Left renal pelvis (tissue), 4 donors: ENCODE measurements around the gene PTPN6. TPM values are rescaled to one million over a fixed set of nuclear protein-coding genes. Genes with fewer than 3 reads are reported as not detected.

Experiments used
- DNase-seq, 4 donors: peaks; one replicate each; pipeline ENCODE4 v3.0.0-alpha.2; 2013; ENCODE audit warnings: low read depth in 4 of 4, low spot score in 3 of 4
- polyA plus RNA-seq, 4 donors: library from polyadenylated mRNA; unstranded; fragments of 120-200 nt; gene quantifications; one replicate each; pipeline ENCODE4 v1.2.1, GENCODE V29; 2013; ENCODE audit not compliant: insufficient read length in 4 of 4

The PTPN6 gene
- polyA plus RNA-seq, 4 donors: 10.3 to 26.7 (median 18.8) TPM

GRCh38 chr12:6921996-6922946, 28.9 kb upstream of the PTPN6 start:
- DNase-seq: no peak

- no peak for DNase-seq
Measured at GRCh38 chr12:6923003-6923732, 28.0 kb upstream of the PTPN6 start.

DNA sequence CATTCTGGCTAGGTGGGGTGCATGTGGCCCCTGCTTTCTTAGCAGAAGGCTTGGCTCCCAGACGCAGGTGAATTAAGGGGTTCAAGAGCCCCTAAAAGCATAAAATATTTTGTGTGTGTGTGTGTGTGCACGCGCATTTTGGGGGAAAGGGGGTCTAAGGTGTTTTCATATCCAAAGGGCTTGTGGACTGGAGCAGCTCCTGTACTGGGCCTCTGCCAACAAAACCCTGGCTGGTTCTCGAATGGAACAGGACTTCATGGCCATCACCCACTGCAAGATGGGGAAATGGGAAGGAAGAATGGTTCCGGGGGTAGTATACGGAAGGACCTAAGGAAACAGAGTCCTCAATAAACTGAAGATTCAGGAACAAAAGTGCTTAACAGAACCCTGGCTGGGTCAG, 27.3 kb upstream of the PTPN6 start:
- no peak for DNase-seq

GRCh38 chr12:6925239-6925539, 26.0 kb upstream of the PTPN6 start:
- DNase-seq: no peak

- no peak for DNase-seq
Measured at GRCh38 chr12:6925540-6926279, 25.4 kb upstream of the PTPN6 start.

GRCh38 chr12:6927379-6928021, 23.7 kb upstream of the PTPN6 start, which contains the start of gene ATN1:
ATN1 (plus strand) TSS chr12:6927959; CDS start chr12:6934002, 6,043 bp downstream.
- peak in 3 of 4 donors; percentile 83 to 88 (median 83) for DNase-seq

DNA sequence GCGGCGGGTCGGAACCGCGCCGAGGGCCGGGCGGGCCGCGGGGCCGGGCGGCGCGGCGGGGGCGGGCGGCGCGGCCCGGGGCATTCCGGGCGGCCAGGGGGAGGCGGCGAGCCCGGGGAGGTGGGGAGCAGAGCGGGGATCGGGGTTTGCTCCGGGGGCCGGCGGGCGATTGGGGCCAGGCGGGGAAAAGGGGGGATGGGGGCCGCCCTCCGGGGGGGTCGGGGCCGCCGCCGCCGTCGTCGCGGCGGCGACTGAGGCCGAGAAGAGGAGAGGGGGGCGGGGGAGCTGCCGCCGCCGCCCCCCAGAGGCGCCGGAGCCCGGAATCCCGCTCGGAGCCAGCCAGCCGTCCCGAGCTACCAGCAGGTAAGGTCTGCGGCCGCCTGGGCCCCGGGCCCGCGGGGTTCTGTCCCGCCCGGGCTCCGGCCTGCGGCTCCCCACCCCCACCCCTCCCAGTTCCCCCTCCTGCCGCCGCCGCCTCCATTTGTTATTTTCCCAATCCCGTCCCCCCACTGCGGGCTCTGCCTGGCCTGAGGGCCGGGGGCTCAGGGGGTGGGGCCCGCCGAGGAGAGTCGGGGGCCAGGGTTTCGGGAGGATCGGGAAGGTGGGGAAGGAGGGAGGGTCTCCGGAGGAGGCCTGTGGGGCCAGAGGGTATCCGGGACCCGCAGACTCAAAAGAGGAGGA, 23.0 kb upstream of the PTPN6 start:
- DNase-seq: no peak

DNA sequence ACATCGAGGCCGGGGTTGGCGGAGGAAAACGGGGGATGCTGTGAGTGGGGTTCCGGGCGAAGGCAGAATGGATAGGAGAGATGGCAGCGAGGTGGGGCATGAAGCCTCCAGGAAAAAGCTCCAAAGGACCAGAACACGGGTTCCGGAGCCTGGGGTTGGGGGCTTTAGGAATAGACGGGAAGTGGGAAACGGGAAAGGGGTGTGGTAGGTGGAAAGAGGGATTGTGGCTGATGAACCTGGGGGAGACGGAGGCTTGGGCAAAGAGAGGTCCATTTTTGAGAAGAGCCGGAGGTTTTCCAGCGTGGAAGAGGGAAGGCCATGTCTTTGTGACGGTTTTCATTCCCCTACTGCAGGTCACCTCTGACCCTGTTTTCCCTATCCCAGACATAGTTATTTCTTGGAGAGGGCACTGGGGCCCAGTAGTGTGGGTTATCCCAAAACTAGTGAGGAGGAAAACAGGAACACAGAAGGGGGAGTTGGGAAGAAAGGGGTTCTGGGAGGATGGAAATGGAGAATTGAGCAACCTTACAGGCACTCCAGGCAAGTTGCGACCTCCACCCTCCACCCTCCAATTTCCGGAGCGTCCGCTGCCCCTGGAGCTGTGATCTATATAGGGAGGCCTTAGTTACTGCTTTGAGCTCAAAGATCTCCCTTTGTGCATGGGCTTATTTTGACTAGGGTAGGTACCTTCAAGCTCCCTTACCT, 22.3 kb upstream of the PTPN6 start:
- no peak for DNase-seq

- no peak for DNase-seq
Measured at GRCh38 chr12:6929466-6930452, 21.4 kb upstream of the PTPN6 start.

DNA sequence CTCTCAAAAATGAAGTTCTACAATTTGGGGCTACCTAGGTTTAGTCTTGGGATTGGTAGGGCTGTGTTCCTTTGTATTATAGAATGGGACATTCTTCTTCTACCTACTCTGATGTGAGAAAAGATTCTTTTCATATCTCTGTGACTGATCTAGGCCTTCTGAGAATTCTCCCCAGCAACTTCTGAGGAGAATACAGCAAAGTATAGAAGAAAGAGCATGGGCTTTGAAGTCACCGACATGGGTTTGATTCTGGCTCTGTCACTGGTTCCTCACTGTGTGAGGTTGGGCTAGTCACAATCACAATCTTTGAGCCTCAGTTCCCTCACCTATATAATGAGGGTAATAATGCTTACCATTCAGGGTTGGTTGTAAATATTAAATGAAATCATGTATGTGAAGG, 18.4 kb upstream of the PTPN6 start:
- DNase-seq: no peak

DNA sequence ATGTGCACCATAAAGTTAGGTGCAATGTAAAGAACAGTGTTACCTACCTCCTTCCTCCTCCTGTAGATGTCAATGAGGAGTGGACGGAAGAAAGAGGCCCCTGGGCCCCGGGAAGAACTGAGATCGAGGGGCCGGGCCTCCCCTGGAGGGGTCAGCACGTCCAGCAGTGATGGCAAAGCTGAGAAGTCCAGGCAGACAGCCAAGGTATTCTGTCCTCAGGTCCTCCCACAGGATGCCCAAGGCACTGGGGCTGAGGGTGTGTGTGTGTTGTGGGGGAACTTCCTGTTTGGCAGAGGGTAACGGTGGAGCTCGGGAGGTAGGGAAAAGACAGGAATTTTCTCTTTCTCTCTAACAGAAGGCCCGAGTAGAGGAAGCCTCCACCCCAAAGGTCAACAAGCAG, 17.0 kb upstream of the PTPN6 start:
- DNase-seq: no peak

GRCh38 chr12:6935371-6936193, 15.6 kb upstream of the PTPN6 start:
- no peak for DNase-seq

GRCh38 chr12:6936194-6936635, 14.9 kb upstream of the PTPN6 start:
- no peak for DNase-seq

GRCh38 chr12:6936636-6937480, 14.3 kb upstream of the PTPN6 start:
- DNase-seq: no peak

DNA sequence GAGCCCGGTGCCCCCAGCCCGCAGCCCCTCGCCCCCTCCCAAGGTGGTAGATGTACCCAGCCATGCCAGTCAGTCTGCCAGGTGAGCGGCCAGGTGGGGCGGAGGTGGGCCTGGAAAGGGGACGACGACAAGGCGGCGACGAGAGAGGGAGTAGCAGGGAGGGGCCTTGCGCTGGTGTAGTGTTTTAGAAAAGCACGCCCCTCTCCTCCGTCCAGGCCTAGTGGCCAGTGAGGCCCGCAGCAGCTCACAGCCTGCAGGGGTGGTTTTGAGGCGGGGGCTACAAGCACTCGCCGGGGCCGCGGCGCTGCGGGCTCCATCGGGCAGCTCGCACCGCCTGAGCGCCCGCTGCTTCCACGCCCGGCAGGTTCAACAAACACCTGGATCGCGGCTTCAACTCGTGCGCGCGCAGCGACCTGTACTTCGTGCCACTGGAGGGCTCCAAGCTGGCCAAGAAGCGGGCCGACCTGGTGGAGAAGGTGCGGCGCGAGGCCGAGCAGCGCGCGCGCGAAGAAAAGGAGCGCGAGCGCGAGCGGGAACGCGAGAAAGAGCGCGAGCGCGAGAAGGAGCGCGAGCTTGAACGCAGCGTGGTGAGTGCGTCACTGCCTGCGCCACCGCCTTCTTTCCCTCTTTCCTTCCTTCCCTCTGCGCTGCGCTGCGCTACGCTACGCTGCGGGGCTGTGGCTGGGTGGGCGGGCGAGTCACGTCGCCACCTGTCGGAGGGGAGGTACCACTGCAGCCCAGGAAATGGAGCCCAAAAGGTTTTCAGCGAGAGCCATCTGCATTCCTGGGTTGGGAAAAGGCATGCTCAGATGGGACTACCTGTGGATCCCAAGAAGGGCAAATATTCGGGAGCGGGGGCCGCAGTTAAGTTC, 13.4 kb upstream of the PTPN6 start:
- peak; percentile 88 to 91 (median 90) for DNase-seq
